Coronary artery (tissue), 2 donors: Measurements from ENCODE around the gene SPATA3.

Source experiments
- DNase-seq: peaks from one replicate; pipeline ENCODE4 v3.0.0-alpha.2; 2017; ENCODE audit warnings: low spot score
- H3K27ac ChIP-seq, 2 donors: fragments of 200-600 bp; sonication (generic); one replicate each; pipeline ENCODE4 v1.5.1; 2016 to 2019
- H3K4me3 ChIP-seq: fragments of 200-600 bp; sonication (generic); 2 replicates; pipeline ENCODE4 v1.5.1; 2016; ENCODE audit warnings: mild to moderate bottlenecking, moderate library complexity
- CTCF ChIP-seq: fragments of 200-600 bp; sonication (generic); IDR thresholded peaks from one replicate; pipeline ENCODE4 v1.5.1; 2019; ENCODE audit warnings: antibody characterized with exemption

SPATA3 gene

GRCh38 chr2:231056453-231057416 lies 60.8 kb downstream of the SPATA3 start, which contains the start of gene PSMD1:
TSS of gene PSMD1 (plus strand) at chr2:231056867. CDS start at chr2:231057026, 159 bp downstream.
- Histone ChIP-seq H3K27ac (peak within 1 kb of the TSS; percentile 89 to 91), H3K4me3 (peak within 1 kb of the TSS; percentile 72)
- peak; percentile 94 for DNase-seq
- peak; percentile 89 for TF ChIP-seq CTCF

GRCh38 chr2:231057590-231057989 lies 61.7 kb downstream of the SPATA3 start:
- DNase-seq: no peak
- TF ChIP-seq CTCF: no peak
- H3K4me3 ChIP-seq: peak overlapping the region; percentile 72
- H3K27ac ChIP-seq: peak overlapping the region in 1 of 2 donors; percentile 91
